Testis (tissue), 5 donors: ENCODE measurements around the gene SYNPR. TPM values are rescaled to one million over a fixed set of nuclear protein-coding genes. Genes with fewer than 3 reads are reported as not detected.

Experiments used
- DNase-seq: peaks from one replicate; pipeline ENCODE4 v3.0.0-alpha.2; 2019
- H3K27ac ChIP-seq, 2 donors: fragments of 200-600 bp; sonication (generic); one replicate each; pipeline ENCODE4 v1.5.1; 2019
- H3K27me3 ChIP-seq: fragments of 200-600 bp; sonication (generic); one replicate; pipeline ENCODE4 v1.5.1; 2019
- H3K36me3 ChIP-seq: fragments of 200-600 bp; sonication (generic); one replicate; pipeline ENCODE4 v1.5.1; 2017; ENCODE audit warnings: low read depth; ENCODE audit errors: missing control alignments
- H3K4me1 ChIP-seq: fragments of 200-600 bp; sonication (generic); one replicate; pipeline ENCODE4 v1.5.1; 2019
- H3K4me3 ChIP-seq, 2 donors: fragments of 200-600 bp; sonication (generic); one replicate each; pipeline ENCODE4 v1.5.1; 2017 to 2019
- H3K9me3 ChIP-seq: fragments of 200-600 bp; sonication (generic); one replicate; pipeline ENCODE4 v1.5.1; 2017
- CTCF ChIP-seq, 3 experiments: fragments of 450-650 bp in 2 of 3; fragments of 200-600 bp in 1 of 3; sonication (generic) in 1 of 3; IDR thresholded peaks; one replicate each; pipeline ENCODE4 v1.5.1; 2016 to 2019; ENCODE audit warnings: antibody characterized with exemption in 3 of 3, mild to moderate bottlenecking in 2 of 3, moderate library complexity in 1 of 3
- POLR2A ChIP-seq: fragments of 450-650 bp; IDR thresholded peaks from one replicate; pipeline ENCODE4 v1.6.1; 2017; ENCODE audit warnings: antibody characterized with exemption, mild to moderate bottlenecking, moderate library complexity
- WGBS, 2 donors: methylation state at CpG; one replicate each; pipeline ENCODE4 v1.1.5; 2018; 5-methylcytosine and 5-hydroxymethylcytosine counted together
- intact Hi-C: fragments of 100-400 bp; cut with DNase I; formaldehyde crosslinking; loops from one replicate; pipeline ENCODE4 v1.15.1; 2023; ENCODE audit warnings: low total_unique reads
- long read RNA-seq, 2 donors: transcript quantifications; one replicate each; lab custom pipeline, GENCODE V29; 2026
- polyA plus RNA-seq: library from polyadenylated mRNA; stranded (reverse); fragments of 350-450 nt; fragmentation: Illumina TruSeq; extraction: RNeasy Lipid Tissue Mini Kit (QIAGEN cat#74804); gene quantifications from one replicate; pipeline ENCODE4 v1.2.3, GENCODE V29; 2014; ENCODE audit warnings: low read depth, low replicate concordance; ENCODE audit not compliant: insufficient read depth
- total RNA-seq, 2 donors: library from RNA; depleted of rRNA; stranded (reverse); fragments of >200 nt; gene quantifications; one replicate each; pipeline ENCODE4 v1.2.3, GENCODE V29; 2016

The SYNPR gene
- total RNA-seq, result not detected
- polyA plus RNA-seq, result not detected
- long read RNA-seq, donor 1, result 0 reads
- long read RNA-seq, donor 2, result 0 reads

GRCh38 chr3:63278171-63279004 lies at the start of gene SYNPR:
Gene SYNPR, plus strand, starts transcription at chr3:63278308.
- peak within 1 kb of the TSS; percentile 6 to 34 for H3K4me3 ChIP-seq
- H3K27ac ChIP-seq, result no peak within 1 kb of the TSS
- no peaks in the 10 kb centered on the region for H3K36me3 ChIP-seq
- no peak for DNase-seq
- TF ChIP-seq CTCF (IDR thresholded peaks at IDR 0.05), result no peak
- no peak for TF ChIP-seq POLR2A
- no peaks in the 10 kb centered on the region for H3K4me1 ChIP-seq
- intact Hi-C loops, result no loop called here
- WGBS, 2 donors, result 1 to 2% methylated on average over 31 to 44 of the region's 45 CpGs
- H3K9me3 ChIP-seq, result no peaks in the 10 kb centered on the region
- no peaks in the 10 kb centered on the region for H3K27me3 ChIP-seq

GRCh38 chr3:63228677-63229076 lies 49.4 kb upstream of the SYNPR start:
- WGBS, 2 donors, result 5 to 13% methylated on average over 6 of the region's 6 CpGs
- H3K9me3 ChIP-seq, result no peaks in the 10 kb centered on the region
- peak; percentile 56 for DNase-seq
- intact Hi-C loops, result no loop called here
- TF ChIP-seq POLR2A, result no peak
- TF ChIP-seq CTCF (IDR thresholded peaks at IDR 0.05), result peak in 2 of 3 experiments; percentile 47 to 56
- no peak overlapping the region for H3K4me3 ChIP-seq
- H3K36me3 ChIP-seq, result no peaks in the 10 kb centered on the region
- H3K4me1 ChIP-seq, result no peaks in the 10 kb centered on the region
- no peaks in the 10 kb centered on the region for H3K27me3 ChIP-seq
- H3K27ac ChIP-seq, result no peak overlapping the region

- Histone ChIP-seq H3K36me3 (no peaks in the 10 kb centered on the region), H3K4me1 (no peaks in the 10 kb centered on the region), H3K27me3 (no peaks in the 10 kb centered on the region), H3K9me3 (no peaks in the 10 kb centered on the region), H3K27ac (no peak overlapping the region), H3K4me3 (no peak overlapping the region)
- DNase-seq, result no peak
- TF ChIP-seq CTCF (IDR thresholded peaks at IDR 0.05) (no peak), POLR2A (no peak)
- intact Hi-C loops, result no loop called here
Observed at GRCh38 chr3:63230146-63230545, 48.0 kb upstream of the SYNPR start.

- intact Hi-C loops, result no loop called here
- Histone ChIP-seq H3K4me3 (no peak overlapping the region), H3K9me3 (no peaks in the 10 kb centered on the region), H3K27me3 (no peaks in the 10 kb centered on the region), H3K4me1 (no peaks in the 10 kb centered on the region), H3K27ac (no peak overlapping the region), H3K36me3 (no peaks in the 10 kb centered on the region)
- WGBS, 2 donors, result 75 to 80% methylated on average over 2 of the region's 2 CpGs
- TF ChIP-seq POLR2A, result no peak
- no peak for TF ChIP-seq CTCF (IDR thresholded peaks at IDR 0.05)
- no peak for DNase-seq
Observed at GRCh38 chr3:63231643-63232042, 46.5 kb upstream of the SYNPR start.
